SK-N-SH treated with all-trans-retinoic acid at 6 μM for 48 hours (cell line): ENCODE measurements around the gene LIN7A.

Experiments used
- ATAC-seq: fragments of 200-7000 bp; cut with Tn5 transposase; 3 replicates; pipeline ENCODE4 v1.9.1; 2020; ENCODE audit warnings: mild to moderate bottlenecking, moderate library complexity
- ARNTL ChIP-seq: fragments of 450-650 bp; formaldehyde crosslinking; IDR thresholded peaks from 2 replicates; pipeline ENCODE4 v1.5.0; 2020; ENCODE audit warnings: low read depth, mild to moderate bottlenecking, moderate library complexity, borderline replicate concordance
- BACH2 ChIP-seq: fragments of 250-450 bp; sonication (Bioruptor Pico); IDR thresholded peaks from 2 replicates; pipeline ENCODE4 v1.9.0; 2021; ENCODE audit warnings: mild to moderate bottlenecking, borderline replicate concordance
- CSDC2 ChIP-seq: fragments of 250-450 bp; sonication (Bioruptor Pico); IDR thresholded peaks from 2 replicates; pipeline ENCODE4 v1.5.0; 2020; ENCODE audit warnings: mild to moderate bottlenecking, moderate library complexity
- ESRRG ChIP-seq: fragments of 250-450 bp; sonication (Bioruptor Pico); IDR thresholded peaks from 2 replicates; pipeline ENCODE4 v1.6.1; 2021; ENCODE audit warnings: mild to moderate bottlenecking
- GLIS3 ChIP-seq: fragments of 250-450 bp; sonication (Bioruptor Pico); IDR thresholded peaks from 2 replicates; pipeline ENCODE4 v1.5.0; 2020; ENCODE audit warnings: mild to moderate bottlenecking, moderate library complexity
- ISL1 ChIP-seq: fragments of 250-450 bp; sonication (Bioruptor Pico); IDR thresholded peaks from 2 replicates; pipeline ENCODE4 v2.1.2; 2022; ENCODE audit warnings: mild to moderate bottlenecking, moderate library complexity
- OSR1 ChIP-seq: fragments of 250-450 bp; sonication (Bioruptor Pico); IDR thresholded peaks from 2 replicates; pipeline ENCODE4 v1.8.0; 2022; ENCODE audit warnings: moderate library complexity, mild to moderate bottlenecking, inconsistent platforms
- PATZ1 ChIP-seq: fragments of 250-450 bp; sonication (Bioruptor Pico); IDR thresholded peaks from 2 replicates; pipeline ENCODE4 v1.8.0; 2020; ENCODE audit warnings: mild to moderate bottlenecking, moderate library complexity, borderline replicate concordance
- POU6F1 ChIP-seq: fragments of 250-450 bp; sonication (Bioruptor Pico); IDR thresholded peaks from 2 replicates; pipeline ENCODE4 v1.8.0; 2021; ENCODE audit warnings: low read depth, mild to moderate bottlenecking, moderate library complexity, borderline replicate concordance
- PPARA ChIP-seq: fragments of 250-450 bp; sonication (Bioruptor Pico); IDR thresholded peaks from 2 replicates; pipeline ENCODE4 v1.5.0; 2020; ENCODE audit warnings: mild to moderate bottlenecking, borderline replicate concordance
- RARB ChIP-seq: fragments of 250-450 bp; sonication (Bioruptor Pico); IDR thresholded peaks from 2 replicates; pipeline ENCODE4 v1.8.0; 2021; ENCODE audit warnings: mild to moderate bottlenecking, moderate library complexity
- SNAI2 ChIP-seq: fragments of 250-450 bp; sonication (Bioruptor Pico); IDR thresholded peaks from 2 replicates; pipeline ENCODE4 v1.5.0; 2020; ENCODE audit warnings: mild to moderate bottlenecking, moderate library complexity
- TCF4 ChIP-seq: fragments of 250-450 bp; sonication (Bioruptor Pico); IDR thresholded peaks from 2 replicates; pipeline ENCODE4 v1.8.0; 2021; ENCODE audit warnings: mild to moderate bottlenecking, moderate library complexity, borderline replicate concordance
- TOX ChIP-seq: fragments of 250-450 bp; sonication (Bioruptor Pico); IDR thresholded peaks from 2 replicates; pipeline ENCODE4 v1.8.0; 2021; ENCODE audit warnings: mild to moderate bottlenecking, moderate library complexity, borderline replicate concordance
- ZC3H10 ChIP-seq: fragments of 250-450 bp; sonication (Bioruptor Pico); IDR thresholded peaks from 2 replicates; pipeline ENCODE4 v1.5.1; 2021; ENCODE audit warnings: mild to moderate bottlenecking, moderate library complexity
- ZFP3 ChIP-seq: fragments of 250-450 bp; sonication (Bioruptor Pico); IDR thresholded peaks from 2 replicates; pipeline ENCODE4 v1.5.0; 2020; ENCODE audit warnings: mild to moderate bottlenecking, moderate library complexity
- ZFP30 ChIP-seq: fragments of 450-650 bp; formaldehyde crosslinking; IDR thresholded peaks from 2 replicates; pipeline ENCODE4 v1.5.0; 2022; ENCODE audit warnings: mild to moderate bottlenecking, moderate library complexity
- ZNF565 ChIP-seq: fragments of 450-650 bp; formaldehyde crosslinking; conservative IDR thresholded peaks from 2 replicates; pipeline ENCODE4 v1.5.0; 2020; ENCODE audit warnings: low read depth, mild to moderate bottlenecking, moderate library complexity
- ZNF70 ChIP-seq: fragments of 450-650 bp; formaldehyde crosslinking; IDR thresholded peaks from 2 replicates; pipeline ENCODE4 v1.5.0; 2020; ENCODE audit warnings: mild to moderate bottlenecking, moderate library complexity
- ZNF8 ChIP-seq: fragments of 450-650 bp; formaldehyde crosslinking; IDR thresholded peaks from 2 replicates; pipeline ENCODE4 v1.5.0; 2020; ENCODE audit warnings: mild to moderate bottlenecking, moderate library complexity
- TF ChIP-seq, protein P1 (sequence below): fragments of 250-450 bp; sonication (Bioruptor Pico); IDR thresholded peaks from 2 replicates; pipeline ENCODE4 v1.5.1; 2021; ENCODE audit warnings: mild to moderate bottlenecking, moderate library complexity
- TF ChIP-seq, protein P2 (sequence below): fragments of 250-450 bp; sonication (Bioruptor Pico); IDR thresholded peaks from 2 replicates; pipeline ENCODE4 v1.5.1; 2020; ENCODE audit warnings: low read depth, mild to moderate bottlenecking, moderate library complexity

Gene LIN7A

DNA sequence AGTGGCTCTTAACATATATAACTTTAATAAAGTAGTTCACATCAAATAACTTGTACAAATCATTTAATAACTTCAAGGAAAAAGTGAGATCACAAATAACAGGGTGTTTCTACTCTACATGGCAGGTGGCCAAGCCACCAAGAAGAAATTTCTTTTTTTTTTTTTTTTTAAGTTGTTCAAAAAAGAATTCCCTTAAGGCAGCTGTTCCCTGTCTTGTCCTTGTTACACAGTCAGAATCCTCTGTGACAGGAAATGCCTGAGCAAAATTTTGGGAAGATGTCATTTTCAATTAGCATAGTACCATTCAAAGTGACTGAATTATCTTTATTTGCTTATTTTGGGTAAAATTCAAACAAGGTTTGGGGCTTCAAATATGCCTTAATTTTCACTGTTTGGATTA, 79.4 kb downstream of the LIN7A start:
- TF ChIP-seq PPARA (no peak), ZNF8 (CRISPR knock-in tag) (no peak), ARNTL (CRISPR knock-in tag) (no peak), ZC3H10 (CRISPR knock-in tag) (no peak), ZNF565 (CRISPR knock-in tag) (no peak), ZFP3 (no peak), CSDC2 (CRISPR knock-in tag) (no peak)
- TF ChIP-seq, protein P1, sequence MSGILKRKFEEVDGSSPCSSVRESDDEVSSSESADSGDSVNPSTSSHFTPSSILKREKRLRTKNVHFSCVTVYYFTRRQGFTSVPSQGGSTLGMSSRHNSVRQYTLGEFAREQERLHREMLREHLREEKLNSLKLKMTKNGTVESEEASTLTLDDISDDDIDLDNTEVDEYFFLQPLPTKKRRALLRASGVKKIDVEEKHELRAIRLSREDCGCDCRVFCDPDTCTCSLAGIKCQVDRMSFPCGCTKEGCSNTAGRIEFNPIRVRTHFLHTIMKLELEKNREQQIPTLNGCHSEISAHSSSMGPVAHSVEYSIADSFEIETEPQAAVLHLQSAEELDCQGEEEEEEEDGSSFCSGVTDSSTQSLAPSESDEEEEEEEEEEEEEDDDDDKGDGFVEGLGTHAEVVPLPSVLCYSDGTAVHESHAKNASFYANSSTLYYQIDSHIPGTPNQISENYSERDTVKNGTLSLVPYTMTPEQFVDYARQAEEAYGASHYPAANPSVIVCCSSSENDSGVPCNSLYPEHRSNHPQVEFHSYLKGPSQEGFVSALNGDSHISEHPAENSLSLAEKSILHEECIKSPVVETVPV, result no peak
- ATAC-seq, result no peak

DNA sequence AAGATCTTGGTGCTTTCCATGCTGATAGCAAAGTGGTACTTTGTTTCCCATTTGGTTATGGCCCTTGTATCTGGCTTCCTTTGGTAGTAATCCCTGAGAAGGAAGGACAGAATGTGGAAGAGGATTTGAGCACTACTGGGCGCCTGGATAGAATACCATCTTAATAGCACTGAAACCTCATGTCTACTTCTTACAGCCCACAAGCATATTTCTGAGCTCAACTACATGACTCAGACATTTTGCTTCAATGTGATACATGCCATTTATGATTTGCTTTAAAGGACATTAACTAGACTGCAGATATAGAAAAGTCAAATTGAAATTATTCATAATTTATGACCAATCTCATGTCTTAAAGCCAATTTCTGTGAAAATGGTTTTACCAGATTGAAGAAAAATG, 80.4 kb downstream of the LIN7A start:
- no peak for TF ChIP-seq TCF4 (CRISPR knock-in tag)
- no peak for TF ChIP-seq ZFP3
- TF ChIP-seq ZNF565 (CRISPR knock-in tag), result no peak
- TF ChIP-seq ISL1, result no peak
- TF ChIP-seq PATZ1, result no peak
- TF ChIP-seq ZC3H10 (CRISPR knock-in tag), result no peak
- TF ChIP-seq, protein P1, result no peak
- no peak for TF ChIP-seq RARB (CRISPR knock-in tag)
- no peak for TF ChIP-seq ZNF8 (CRISPR knock-in tag)
- TF ChIP-seq POU6F1, result no peak
- no peak for ATAC-seq

DNA sequence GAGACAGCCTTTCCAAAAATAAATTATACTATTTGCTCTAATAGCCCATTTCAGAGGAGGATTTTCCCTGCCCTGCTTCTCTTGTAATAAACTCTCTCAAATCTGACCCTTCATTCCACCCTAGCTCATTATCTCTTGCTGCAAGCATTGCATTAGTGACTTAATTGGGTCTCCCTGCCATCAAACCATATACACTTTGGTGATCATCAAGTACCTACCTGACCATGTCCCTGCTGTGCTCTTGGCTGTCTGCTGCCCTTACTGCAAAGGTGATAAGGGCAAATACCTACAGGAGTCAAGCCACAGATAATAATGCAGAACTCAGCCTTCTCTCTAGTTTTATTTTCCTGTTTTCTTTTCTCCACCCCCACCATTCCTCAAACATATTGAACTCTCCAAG, 88.4 kb downstream of the LIN7A start:
- ATAC-seq, result no peak
- TF ChIP-seq ZFP3, result no peak
- no peak for TF ChIP-seq ZNF8 (CRISPR knock-in tag)
- TF ChIP-seq OSR1 (CRISPR knock-in tag), result no peak
- no peak for TF ChIP-seq CSDC2 (CRISPR knock-in tag)
- TF ChIP-seq ZNF70 (CRISPR knock-in tag), result no peak
- TF ChIP-seq, protein P2, sequence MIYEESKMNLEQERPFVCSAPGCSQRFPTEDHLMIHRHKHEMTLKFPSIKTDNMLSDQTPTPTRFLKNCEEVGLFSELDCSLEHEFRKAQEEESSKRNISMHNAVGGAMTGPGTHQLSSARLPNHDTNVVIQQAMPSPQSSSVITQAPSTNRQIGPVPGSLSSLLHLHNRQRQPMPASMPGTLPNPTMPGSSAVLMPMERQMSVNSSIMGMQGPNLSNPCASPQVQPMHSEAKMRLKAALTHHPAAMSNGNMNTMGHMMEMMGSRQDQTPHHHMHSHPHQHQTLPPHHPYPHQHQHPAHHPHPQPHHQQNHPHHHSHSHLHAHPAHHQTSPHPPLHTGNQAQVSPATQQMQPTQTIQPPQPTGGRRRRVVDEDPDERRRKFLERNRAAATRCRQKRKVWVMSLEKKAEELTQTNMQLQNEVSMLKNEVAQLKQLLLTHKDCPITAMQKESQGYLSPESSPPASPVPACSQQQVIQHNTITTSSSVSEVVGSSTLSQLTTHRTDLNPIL (CRISPR knock-in tag), result no peak
- no peak for TF ChIP-seq RARB (CRISPR knock-in tag)
- TF ChIP-seq ESRRG (CRISPR knock-in tag), result no peak
- no peak for TF ChIP-seq ZC3H10 (CRISPR knock-in tag)
- TF ChIP-seq ZNF565 (CRISPR knock-in tag), result no peak
- no peak for TF ChIP-seq PATZ1
- no peak for TF ChIP-seq ARNTL (CRISPR knock-in tag)
- TF ChIP-seq BACH2 (CRISPR knock-in tag), result no peak
- TF ChIP-seq, protein P1, result no peak
- TF ChIP-seq PPARA, result no peak
- no peak for TF ChIP-seq GLIS3 (CRISPR knock-in tag)
- TF ChIP-seq ZFP30, result no peak
- no peak for TF ChIP-seq TOX
- TF ChIP-seq SNAI2 (CRISPR knock-in tag), result no peak
